Measurements from ENCODE around the gene PNMA1. TPM values are rescaled to one million over a fixed set of nuclear protein-coding genes. Genes with fewer than 3 reads are reported as not detected.

The PNMA1 gene
- total and polyA plus RNA-seq, 2 of the 13 experiments (the other 11 are each of a cell fraction or from before 2014, with no cell fraction given), result 7.0 to 8.3 TPM

DNA sequence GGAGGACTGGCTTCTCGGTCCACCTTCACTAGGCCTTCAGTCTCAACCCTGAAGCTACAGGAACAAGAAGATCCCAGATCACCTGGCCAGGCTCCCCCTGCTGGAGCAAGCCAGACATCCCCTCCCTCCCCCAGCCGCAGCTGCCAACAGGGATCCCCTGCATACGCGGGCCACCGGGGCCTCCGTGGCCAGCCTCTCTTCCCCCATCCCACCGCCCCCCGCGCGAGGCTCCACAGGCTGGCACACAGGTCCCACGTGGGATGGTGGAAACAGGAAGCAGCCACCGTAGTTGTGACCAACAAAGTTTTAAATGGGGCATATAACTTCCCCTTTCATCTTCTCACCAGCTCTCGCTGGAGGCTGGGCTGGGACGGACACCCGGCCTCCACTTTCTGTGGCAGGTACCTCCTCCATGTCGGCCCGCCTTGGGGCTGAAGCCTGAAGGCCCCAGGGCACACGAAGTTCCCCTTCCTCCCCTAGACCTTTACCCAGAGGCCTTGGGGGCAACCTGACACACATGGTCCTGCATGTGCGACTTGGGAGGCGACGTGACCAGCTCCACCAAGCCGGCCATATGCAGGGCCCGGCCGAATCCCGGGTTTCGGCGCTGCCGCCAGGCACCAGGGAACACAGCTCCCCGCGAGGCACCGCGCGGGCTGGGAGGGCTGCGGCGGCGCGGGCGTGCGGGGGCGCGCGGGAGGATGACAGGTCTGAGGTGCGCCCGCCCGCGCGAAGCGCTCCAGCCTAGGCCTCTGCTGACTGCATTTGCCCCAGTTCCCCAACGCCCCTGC lies 44.4 kb upstream of the PNMA1 start (continued):
- TF ChIP-seq, protein P1, sequence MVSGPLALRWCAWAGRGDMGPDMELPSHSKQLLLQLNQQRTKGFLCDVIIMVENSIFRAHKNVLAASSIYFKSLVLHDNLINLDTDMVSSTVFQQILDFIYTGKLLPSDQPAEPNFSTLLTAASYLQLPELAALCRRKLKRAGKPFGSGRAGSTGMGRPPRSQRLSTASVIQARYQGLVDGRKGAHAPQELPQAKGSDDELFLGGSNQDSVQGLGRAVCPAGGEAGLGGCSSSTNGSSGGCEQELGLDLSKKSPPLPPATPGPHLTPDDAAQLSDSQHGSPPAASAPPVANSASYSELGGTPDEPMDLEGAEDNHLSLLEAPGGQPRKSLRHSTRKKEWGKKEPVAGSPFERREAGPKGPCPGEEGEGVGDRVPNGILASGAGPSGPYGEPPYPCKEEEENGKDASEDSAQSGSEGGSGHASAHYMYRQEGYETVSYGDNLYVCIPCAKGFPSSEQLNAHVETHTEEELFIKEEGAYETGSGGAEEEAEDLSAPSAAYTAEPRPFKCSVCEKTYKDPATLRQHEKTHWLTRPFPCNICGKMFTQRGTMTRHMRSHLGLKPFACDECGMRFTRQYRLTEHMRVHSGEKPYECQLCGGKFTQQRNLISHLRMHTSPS (CRISPR knock-in tag; IDR thresholded peaks at IDR 0.05; ENCODE audit: low read depth), result peak; percentile 39; the same call in 1 of the 2 replicates
- TF ChIP-seq, protein P2, sequence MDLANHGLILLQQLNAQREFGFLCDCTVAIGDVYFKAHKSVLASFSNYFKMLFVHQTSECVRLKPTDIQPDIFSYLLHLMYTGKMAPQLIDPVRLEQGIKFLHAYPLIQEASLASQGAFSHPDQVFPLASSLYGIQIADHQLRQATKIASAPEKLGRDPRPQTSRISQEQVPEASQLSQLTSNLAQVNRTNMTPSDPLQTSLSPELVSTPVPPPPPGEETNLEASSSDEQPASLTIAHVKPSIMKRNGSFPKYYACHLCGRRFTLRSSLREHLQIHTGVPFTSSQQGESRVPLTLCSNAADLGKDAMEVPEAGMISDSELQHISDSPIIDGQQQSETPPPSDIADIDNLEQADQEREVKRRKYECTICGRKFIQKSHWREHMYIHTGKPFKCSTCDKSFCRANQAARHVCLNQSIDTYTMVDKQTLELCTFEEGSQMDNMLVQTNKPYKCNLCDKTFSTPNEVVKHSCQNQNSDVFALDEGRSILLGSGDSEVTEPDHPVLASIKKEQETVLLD (CRISPR knock-in tag; IDR thresholded peaks at IDR 0.05; ENCODE audit: low read depth), result no peak
- TF ChIP-seq ZNF205 (CRISPR knock-in tag; IDR thresholded peaks at IDR 0.05) (no peak), MEIS2 (CRISPR knock-in tag; IDR thresholded peaks at IDR 0.05) (0 out of 2 replicates have a peak, but pooled peaks have one; percentile 24), ZBTB7A (CRISPR knock-in tag; IDR thresholded peaks at IDR 0.05) (no peak), FOSL2 (CRISPR knock-in tag; IDR thresholded peaks at IDR 0.05) (peak; percentile 52; the same call in 1 of the 2 replicates), BHLHE40 (IDR thresholded peaks at IDR 0.05; ENCODE audit: low read length) (0 out of 2 replicates have a peak, but pooled peaks have one; percentile 33), ZNF562 (CRISPR knock-in tag; IDR thresholded peaks at IDR 0.05; ENCODE audit: borderline replicate concordance) (no peak), ZFP36L1 (CRISPR knock-in tag; IDR thresholded peaks at IDR 0.05) (no peak), SP140L (CRISPR knock-in tag; IDR thresholded peaks at IDR 0.05; ENCODE audit: borderline replicate concordance) (no peak)
- TF ChIP-seq, protein P3, sequence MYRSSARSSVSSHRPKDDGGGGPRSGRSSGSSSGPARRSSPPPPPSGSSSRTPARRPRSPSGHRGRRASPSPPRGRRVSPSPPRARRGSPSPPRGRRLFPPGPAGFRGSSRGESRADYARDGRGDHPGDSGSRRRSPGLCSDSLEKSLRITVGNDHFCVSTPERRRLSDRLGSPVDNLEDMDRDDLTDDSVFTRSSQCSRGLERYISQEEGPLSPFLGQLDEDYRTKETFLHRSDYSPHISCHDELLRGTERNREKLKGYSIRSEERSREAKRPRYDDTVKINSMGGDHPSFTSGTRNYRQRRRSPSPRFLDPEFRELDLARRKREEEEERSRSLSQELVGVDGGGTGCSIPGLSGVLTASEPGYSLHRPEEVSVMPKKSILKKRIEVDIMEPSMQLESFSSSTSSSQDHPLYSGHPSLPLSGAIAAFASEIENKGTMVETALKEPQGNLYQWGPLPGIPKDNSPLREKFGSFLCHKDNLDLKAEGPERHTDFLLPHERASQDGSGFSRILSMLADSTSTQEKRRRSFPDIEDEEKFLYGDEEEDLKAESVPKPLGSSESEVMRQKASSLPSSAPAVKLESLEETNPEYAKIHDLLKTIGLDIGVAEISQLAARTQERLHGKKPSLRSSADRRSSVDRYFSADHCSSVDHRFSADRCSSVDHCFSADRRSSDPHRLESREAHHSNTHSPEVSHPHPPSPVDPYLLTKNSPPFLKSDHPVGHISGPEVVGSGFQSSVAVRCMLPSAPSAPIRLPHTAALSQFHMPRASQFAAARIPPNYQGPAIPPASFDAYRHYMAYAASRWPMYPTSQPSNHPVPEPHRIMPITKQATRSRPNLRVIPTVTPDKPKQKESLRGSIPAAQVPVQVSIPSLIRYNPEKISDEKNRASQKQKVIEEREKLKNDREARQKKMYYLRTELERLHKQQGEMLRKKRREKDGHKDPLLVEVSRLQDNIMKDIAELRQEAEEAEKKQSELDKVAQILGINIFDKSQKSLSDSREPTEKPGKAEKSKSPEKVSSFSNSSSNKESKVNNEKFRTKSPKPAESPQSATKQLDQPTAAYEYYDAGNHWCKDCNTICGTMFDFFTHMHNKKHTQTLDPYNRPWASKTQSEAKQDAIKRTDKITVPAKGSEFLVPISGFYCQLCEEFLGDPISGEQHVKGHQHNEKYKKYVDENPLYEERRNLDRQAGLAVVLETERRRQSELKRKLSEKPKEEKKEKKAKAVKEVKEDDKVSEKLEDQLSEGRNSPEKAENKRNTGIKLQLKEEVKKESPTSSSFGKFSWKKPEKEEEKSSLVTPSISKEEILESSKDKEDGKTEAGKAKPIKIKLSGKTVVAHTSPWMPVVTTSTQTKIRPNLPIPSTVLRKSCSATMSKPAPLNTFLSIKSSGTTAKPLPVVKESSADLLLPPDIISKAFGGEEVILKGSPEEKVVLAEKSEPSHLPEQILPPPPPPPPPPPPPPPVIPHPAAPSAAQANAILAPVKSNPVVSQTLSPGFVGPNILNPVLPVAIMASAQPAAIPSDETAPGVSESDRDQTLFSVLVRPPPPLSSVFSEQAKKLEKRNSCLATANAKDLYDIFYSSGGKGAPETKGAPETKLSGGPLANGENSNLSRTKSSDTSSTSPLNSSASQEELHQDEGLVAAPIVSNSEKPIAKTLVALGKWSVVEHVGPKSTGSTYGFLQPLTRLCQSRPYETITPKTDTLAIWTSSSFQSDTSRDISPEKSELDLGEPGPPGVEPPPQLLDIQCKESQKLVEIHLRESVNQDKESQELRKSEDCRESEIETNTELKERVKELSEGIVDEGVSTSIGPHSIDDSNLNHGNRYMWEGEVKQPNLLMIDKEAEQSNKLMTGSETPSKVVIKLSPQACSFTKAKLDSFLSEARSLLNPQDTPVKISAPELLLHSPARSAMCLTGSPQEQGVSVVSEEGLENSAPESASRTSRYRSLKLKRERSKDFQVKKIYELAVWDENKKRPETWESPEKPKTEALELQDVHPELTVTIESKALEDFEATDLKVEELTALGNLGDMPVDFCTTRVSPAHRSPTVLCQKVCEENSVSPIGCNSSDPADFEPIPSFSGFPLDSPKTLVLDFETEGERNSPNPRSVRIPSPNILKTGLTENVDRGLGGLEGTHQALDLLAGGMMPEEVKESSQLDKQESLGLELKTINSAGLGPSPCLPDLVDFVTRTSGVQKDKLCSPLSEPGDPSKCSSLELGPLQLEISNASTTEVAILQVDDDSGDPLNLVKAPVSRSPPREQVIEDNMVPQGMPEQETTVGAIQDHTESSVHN (CRISPR knock-in tag; IDR thresholded peaks at IDR 0.05), result no peak
- TF ChIP-seq, protein P4, sequence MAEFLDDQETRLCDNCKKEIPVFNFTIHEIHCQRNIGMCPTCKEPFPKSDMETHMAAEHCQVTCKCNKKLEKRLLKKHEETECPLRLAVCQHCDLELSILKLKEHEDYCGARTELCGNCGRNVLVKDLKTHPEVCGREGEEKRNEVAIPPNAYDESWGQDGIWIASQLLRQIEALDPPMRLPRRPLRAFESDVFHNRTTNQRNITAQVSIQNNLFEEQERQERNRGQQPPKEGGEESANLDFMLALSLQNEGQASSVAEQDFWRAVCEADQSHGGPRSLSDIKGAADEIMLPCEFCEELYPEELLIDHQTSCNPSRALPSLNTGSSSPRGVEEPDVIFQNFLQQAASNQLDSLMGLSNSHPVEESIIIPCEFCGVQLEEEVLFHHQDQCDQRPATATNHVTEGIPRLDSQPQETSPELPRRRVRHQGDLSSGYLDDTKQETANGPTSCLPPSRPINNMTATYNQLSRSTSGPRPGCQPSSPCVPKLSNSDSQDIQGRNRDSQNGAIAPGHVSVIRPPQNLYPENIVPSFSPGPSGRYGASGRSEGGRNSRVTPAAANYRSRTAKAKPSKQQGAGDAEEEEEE (CRISPR knock-in tag; IDR thresholded peaks at IDR 0.05; ENCODE audit: borderline replicate concordance), result peak; percentile 29; the same call in 1 of the 2 replicates
- TF ChIP-seq, protein P5, sequence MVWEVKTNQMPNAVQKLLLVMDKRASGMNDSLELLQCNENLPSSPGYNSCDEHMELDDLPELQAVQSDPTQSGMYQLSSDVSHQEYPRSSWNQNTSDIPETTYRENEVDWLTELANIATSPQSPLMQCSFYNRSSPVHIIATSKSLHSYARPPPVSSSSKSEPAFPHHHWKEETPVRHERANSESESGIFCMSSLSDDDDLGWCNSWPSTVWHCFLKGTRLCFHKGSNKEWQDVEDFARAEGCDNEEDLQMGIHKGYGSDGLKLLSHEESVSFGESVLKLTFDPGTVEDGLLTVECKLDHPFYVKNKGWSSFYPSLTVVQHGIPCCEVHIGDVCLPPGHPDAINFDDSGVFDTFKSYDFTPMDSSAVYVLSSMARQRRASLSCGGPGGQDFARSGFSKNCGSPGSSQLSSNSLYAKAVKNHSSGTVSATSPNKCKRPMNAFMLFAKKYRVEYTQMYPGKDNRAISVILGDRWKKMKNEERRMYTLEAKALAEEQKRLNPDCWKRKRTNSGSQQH (CRISPR knock-in tag; IDR thresholded peaks at IDR 0.05; ENCODE audit: low read depth), result no peak

All from HepG2 (cell line).